HG03159 (cell line): ENCODE data around the gene GALR2.

Experiments
- ATAC-seq: cut with Tn5 transposase; IDR thresholded peaks from one replicate; pipeline ENCODE4 v1.9.1; 2021; ENCODE audit warnings: mild to moderate bottlenecking, moderate library complexity; ENCODE audit not compliant: unreplicated experiment

Gene GALR2

DNA sequence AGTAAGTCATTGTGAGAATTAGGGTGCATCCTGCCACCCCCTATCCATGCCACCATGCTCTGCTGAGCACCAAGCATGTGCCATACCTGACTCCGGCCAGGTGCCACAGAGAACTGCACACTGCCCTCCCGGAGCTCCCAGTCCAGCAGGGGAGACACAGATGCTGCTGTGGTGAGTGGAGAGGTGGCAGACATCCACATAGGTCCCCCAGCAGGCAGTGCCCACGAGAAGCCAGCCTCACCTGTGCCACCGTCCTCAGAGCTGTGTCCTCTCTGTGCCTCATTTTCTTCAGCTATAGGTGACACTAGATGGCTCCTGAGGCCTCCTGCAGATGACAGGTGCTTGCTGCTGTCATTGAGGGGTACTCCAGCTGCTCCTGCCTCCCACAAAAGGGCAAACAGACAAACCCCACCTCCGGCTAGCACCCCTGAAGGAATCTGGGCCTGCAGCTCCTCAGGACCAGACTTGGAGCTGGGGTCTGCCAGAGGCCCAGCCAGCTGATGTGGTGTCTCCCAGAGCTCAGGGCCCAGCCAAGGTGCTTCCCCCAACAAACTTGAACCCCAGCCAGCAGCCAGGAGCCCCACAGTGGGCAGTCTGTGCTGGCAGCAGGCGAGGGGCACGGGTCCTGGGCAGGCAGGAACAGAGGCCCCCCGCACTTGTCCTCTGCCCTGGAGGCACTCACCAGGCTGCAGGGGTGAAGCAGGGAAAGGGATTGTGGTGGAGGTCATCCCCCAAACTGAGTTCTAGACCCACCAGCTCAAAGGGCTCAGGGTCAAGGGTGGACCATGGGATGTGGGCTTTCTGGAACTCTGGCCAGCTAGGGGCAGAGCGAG, 49.4 kb downstream of the GALR2 start:
- no peak for ATAC-seq

DNA sequence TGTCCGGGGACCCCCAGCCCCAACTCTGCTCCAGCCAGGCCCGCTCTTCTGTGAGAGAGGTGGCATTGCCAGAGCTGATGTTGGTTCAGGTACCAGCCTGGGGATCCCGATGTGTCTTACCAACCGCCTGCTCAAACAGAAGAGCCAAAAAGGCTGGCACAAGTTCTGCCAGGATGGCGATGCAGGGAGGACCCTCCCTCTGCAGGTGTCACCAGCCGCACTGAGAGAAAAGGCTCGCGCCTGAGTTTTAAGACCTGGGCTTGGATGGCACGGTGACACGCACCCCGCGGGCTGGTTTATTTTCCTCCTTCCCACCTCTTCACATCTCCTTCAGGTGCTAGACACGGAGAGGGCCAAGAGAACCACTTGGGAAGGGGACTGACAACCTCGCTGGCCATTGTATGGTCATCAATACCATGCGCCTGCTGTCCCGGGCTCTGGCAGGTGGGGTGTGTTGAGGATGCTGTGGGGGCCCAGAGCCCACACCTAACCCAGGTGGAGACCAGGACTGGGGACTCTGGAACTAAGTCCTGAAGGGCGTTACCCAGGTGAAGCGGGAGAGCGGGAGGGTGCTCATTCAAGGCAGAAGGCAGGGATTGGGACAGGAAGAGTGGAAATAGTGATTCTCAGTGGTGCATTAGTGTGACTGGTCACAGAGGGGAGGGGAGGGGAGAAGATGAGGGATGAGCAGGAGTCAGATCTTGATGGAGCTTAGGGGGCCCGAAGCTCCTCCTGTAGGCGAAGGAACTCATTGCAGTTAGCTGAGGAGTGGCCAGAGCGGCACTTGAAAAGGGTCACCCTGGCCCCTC, 50.2 kb downstream of the GALR2 start:
- ATAC-seq, result no peak

DNA sequence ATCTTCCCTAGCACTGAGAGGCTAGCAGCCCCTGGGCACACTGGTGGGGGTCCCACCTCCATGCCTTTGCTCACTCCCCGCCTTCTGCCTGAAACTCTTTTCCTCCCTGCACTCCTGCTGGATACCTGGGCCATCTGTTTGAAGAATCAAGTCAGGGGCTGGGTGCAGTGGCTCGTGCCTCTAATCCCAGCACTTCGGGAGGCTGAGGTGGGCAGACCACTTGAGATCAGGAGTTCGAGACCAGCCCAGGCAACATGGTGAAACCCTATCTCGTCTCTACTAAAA, 50.8 kb downstream of the GALR2 start:
- ATAC-seq, result no peak

DNA sequence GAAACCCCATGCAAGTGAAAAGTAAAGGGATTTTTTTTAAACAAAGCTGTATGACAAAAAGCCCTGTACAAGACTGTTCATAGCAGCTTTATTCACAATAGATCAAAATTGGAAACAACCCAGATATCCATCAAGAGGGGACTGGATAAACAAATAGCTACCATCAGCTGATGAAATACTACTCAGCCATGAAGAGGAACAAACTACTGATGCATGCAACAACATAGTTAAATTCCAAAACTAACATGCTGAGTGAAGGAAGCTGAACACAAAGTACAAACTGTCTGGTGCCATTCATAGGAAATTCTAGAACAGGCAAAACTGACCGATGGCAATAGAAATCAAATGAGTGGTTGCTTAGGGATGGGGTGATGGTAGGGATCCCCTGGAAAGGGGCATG, 51.3 kb downstream of the GALR2 start:
- ATAC-seq, result no peak
